HepG2 (cell line): ENCODE results near the gene MSX2. TPM values are rescaled to one million over a fixed set of nuclear protein-coding genes. Genes with fewer than 3 reads are reported as not detected.

Experiments
- ATAC-seq: fragments of 200-7000 bp; cut with Tn5 transposase; 3 replicates; pipeline ENCODE4 v1.9.1; 2020; ENCODE audit warnings: mild to moderate bottlenecking, moderate library complexity
- BruUV-seq: library from RNA; stranded (reverse); fragments of 400-500 nt; replicated peaks from 2 replicates; lab custom pipeline; 2021; lab: Mats Ljungman, UMichigan
- CTCF ChIA-PET: fragments of 300-600 bp; formaldehyde crosslinking; extraction: SDS; loops from one replicate; lab custom pipeline; 2021; ENCODE audit warnings: low total read pairs, inconsistent platforms, low intra/inter-chr PET ratio; lab: Yijun Ruan, JAX
- POLR2A ChIA-PET: fragments of 350-600 bp; sonication (Branson Sonifier 250); formaldehyde crosslinking; loops from one replicate; lab custom pipeline; 2020; ENCODE audit warnings: antibody characterized with exemption, inconsistent platforms; lab: Yijun Ruan, JAX
- DNase-seq: peaks from one replicate; pipeline ENCODE4 v3.0.0-alpha.2; 2015; ENCODE audit warnings: low spot score
- FAIRE-seq: peaks from 3 replicates; lab custom pipeline; 2011; peaks lifted over from hg19 to GRCh38; lab: Jason Lieb, UNC
- H2AFZ ChIP-seq: one replicate; pipeline ENCODE4 v1.6.1; 2011; ENCODE audit warnings: low read length, inconsistent platforms
- H3K27ac ChIP-seq: fragments of 300-600 bp; 3 replicates; pipeline ENCODE4 v1.8.0; 2011; ENCODE audit warnings: mixed run types, mild to moderate bottlenecking, mixed read lengths, low read length, inconsistent platforms; ENCODE audit not compliant: insufficient read depth; ENCODE audit errors: extremely low read length
- H3K27me3 ChIP-seq, 2 experiments: fragments of 200-600 bp in 1 of 2; 2 replicates in 1 of 2; 3 replicates in 1 of 2; pipeline versions ENCODE4 v1.6.0 to v1.8.0; 2011; ENCODE audit warnings: low read length in 2 of 2, mild to moderate bottlenecking in 2 of 2, moderate library complexity in 2 of 2, inconsistent platforms in 1 of 2; ENCODE audit not compliant: insufficient read depth in 2 of 2, control insufficient read depth in 1 of 2
- H3K36me3 ChIP-seq, 2 experiments: fragments of 200-600 bp in 1 of 2; replicated peaks in 1 of 2; 2 replicates in 1 of 2; 3 replicates in 1 of 2; pipeline versions ENCODE4 v1.5.1 to v1.8.0; 2011; ENCODE audit warnings: low read length in 2 of 2, inconsistent platforms in 1 of 2; ENCODE audit not compliant: insufficient read depth in 2 of 2, control insufficient read depth in 1 of 2
- H3K4me1 ChIP-seq: 2 replicates; pipeline ENCODE4 v1.5.1; 2012; ENCODE audit warnings: low read length, inconsistent platforms; ENCODE audit not compliant: insufficient read depth
- H3K4me2 ChIP-seq: 2 replicates; pipeline ENCODE4 v1.6.0; 2011; ENCODE audit warnings: low read depth, low read length, inconsistent platforms
- H3K4me3 ChIP-seq, 3 experiments: fragments of 200-600 bp in 1 of 3; sonication (generic), shearing (Covaris generic) in 1 of 3; replicated peaks in 1 of 3; 2 replicates each; pipeline ENCODE4 v1.5.1; 2011 to 2016; ENCODE audit warnings: low read length in 3 of 3, inconsistent platforms in 2 of 3, low read depth in 2 of 3, mild to moderate bottlenecking in 2 of 3, control low read depth in 1 of 3, mixed read lengths in 1 of 3; ENCODE audit not compliant: insufficient read depth in 1 of 3
- H3K79me2 ChIP-seq: one replicate; pipeline ENCODE4 v1.6.1; 2011; ENCODE audit warnings: low read length, inconsistent platforms; ENCODE audit not compliant: insufficient read depth
- H3K9ac ChIP-seq: 2 replicates; pipeline ENCODE4 v1.6.0; 2011; ENCODE audit warnings: mild to moderate bottlenecking, low read depth, low read length, inconsistent platforms; ENCODE audit not compliant: insufficient read depth
- H3K9me3 ChIP-seq: 2 replicates; pipeline ENCODE4 v1.5.1; 2012; ENCODE audit warnings: mild to moderate bottlenecking, low read length
- H4K20me1 ChIP-seq: 2 replicates; pipeline ENCODE4 v1.6.0; 2011; ENCODE audit warnings: inconsistent platforms, mild to moderate bottlenecking, low read length, moderate library complexity; ENCODE audit not compliant: insufficient read depth
- CREM ChIP-seq, 2 experiments: sonication (generic) in 1 of 2; formaldehyde crosslinking in 1 of 2; IDR thresholded peaks; 2 replicates each; pipeline versions ENCODE4 v1.4.0 to v1.6.1; 2016 to 2020; ENCODE audit warnings: antibody characterized with exemption in 1 of 2, mild to moderate bottlenecking in 1 of 2, missing genetic modification reagents in 1 of 2
- FOXM1 ChIP-seq: sonication (generic); formaldehyde crosslinking; IDR thresholded peaks from 2 replicates; pipeline ENCODE4 v1.5.0; 2020; ENCODE audit warnings: missing genetic modification reagents
- HDAC2 ChIP-seq: sonication (generic); formaldehyde crosslinking; IDR thresholded peaks from 2 replicates; pipeline ENCODE4 v1.4.0; 2020; ENCODE audit warnings: missing genetic modification reagents
- MYC ChIP-seq: sonication (generic); formaldehyde crosslinking; IDR thresholded peaks from 2 replicates; pipeline ENCODE4 v1.9.0; 2021; ENCODE audit warnings: missing genetic modification reagents, borderline replicate concordance
- SMARCE1 ChIP-seq: fragments of 450-650 bp; IDR thresholded peaks from 2 replicates; pipeline ENCODE4 v1.6.1; 2017; ENCODE audit warnings: borderline replicate concordance
- SP140L ChIP-seq: sonication (generic); formaldehyde crosslinking; IDR thresholded peaks from 2 replicates; pipeline ENCODE4 v1.4.0; 2020; ENCODE audit warnings: missing genetic modification reagents, borderline replicate concordance
- SSRP1 ChIP-seq: IDR thresholded peaks from 2 replicates; pipeline ENCODE4 v1.6.1; 2016; ENCODE audit warnings: control low read depth
- ZKSCAN5 ChIP-seq: sonication (generic); formaldehyde crosslinking; IDR thresholded peaks from 2 replicates; pipeline ENCODE4 v1.5.1; 2020; ENCODE audit warnings: mild to moderate bottlenecking, missing genetic modification reagents
- ZNF235 ChIP-seq: sonication (generic); formaldehyde crosslinking; IDR thresholded peaks from 2 replicates; pipeline ENCODE4 v1.8.1; 2023; ENCODE audit warnings: mild to moderate bottlenecking, missing genetic modification reagents, borderline replicate concordance
- ZNF333 ChIP-seq: sonication (generic); formaldehyde crosslinking; IDR thresholded peaks from 2 replicates; pipeline ENCODE4 v1.4.0; 2020; ENCODE audit warnings: mild to moderate bottlenecking, missing genetic modification reagents, borderline replicate concordance
- ZNF501 ChIP-seq: sonication (generic); formaldehyde crosslinking; IDR thresholded peaks from 2 replicates; pipeline ENCODE4 v1.5.1; 2020; ENCODE audit warnings: mild to moderate bottlenecking, moderate library complexity, missing genetic modification reagents
- ZNF775 ChIP-seq: sonication (generic); formaldehyde crosslinking; IDR thresholded peaks from 2 replicates; pipeline ENCODE4 v1.4.0; 2020; ENCODE audit warnings: missing genetic modification reagents, mild to moderate bottlenecking, moderate library complexity, borderline replicate concordance
- ZNF776 ChIP-seq: sonication (generic); formaldehyde crosslinking; IDR thresholded peaks from 2 replicates; pipeline ENCODE4 v1.4.0; 2020; ENCODE audit warnings: mild to moderate bottlenecking, missing genetic modification reagents
- ZNF816 ChIP-seq: sonication (generic); formaldehyde crosslinking; IDR thresholded peaks from 2 replicates; pipeline ENCODE4 v1.8.0; 2022; ENCODE audit warnings: missing genetic modification reagents, mild to moderate bottlenecking, borderline replicate concordance
- WGBS: methylation state at CpG from one replicate; pipeline ENCODE4 v1.1.6; 2017; ENCODE audit warnings: low lambda C conversion rate; 5-methylcytosine and 5-hydroxymethylcytosine counted together
- in situ Hi-C: cut with HindIII; loops from 2 replicates; pipeline ENCODE4 v1.10.0; 2017; ENCODE audit warnings: low pct_unique_long_range_greater_than_20kb; ENCODE audit not compliant: extremely low pct_ligation_motif_present
- intact Hi-C: fragments of 100-400 bp; cut with micrococcal nuclease; formaldehyde crosslinking; loops from one replicate; pipeline ENCODE4 v1.10.0; 2022; ENCODE audit not compliant: unreplicated experiment
- polyA plus RNA-seq, 8 experiments: library from polyadenylated mRNA; depleted of rRNA in 3 of 8; stranded (reverse) in 7 of 8; unstranded in 1 of 8; fragments of >200 nt; fragmentation: Illumina TruSeq in 4 of 8; extraction: Trizol in 4 of 8; gene quantifications; 2 replicates each; pipeline versions ENCODE4 v1.2.1 to v1.2.3, GENCODE V29; 2011 to 2016; ENCODE audit warnings: low read depth in 4 of 8, missing spikeins in 1 of 8, mixed read lengths in 1 of 8; ENCODE audit not compliant: insufficient read depth in 1 of 8
- total RNA-seq, 5 experiments: library from RNA; depleted of rRNA; stranded (reverse); fragments of >200 nt; fragmentation: Illumina TruSeq; extraction: Trizol; gene quantifications; 2 replicates each; pipeline ENCODE4 v1.2.3, GENCODE V29; 2016; ENCODE audit warnings: low read depth in 1 of 5
- TF ChIP-seq, protein P1 (sequence below): IDR thresholded peaks from 2 replicates; pipeline ENCODE4 v1.6.1; 2016; ENCODE audit warnings: control low read depth
- TF ChIP-seq, protein P2 (sequence below): sonication (generic); formaldehyde crosslinking; IDR thresholded peaks from 2 replicates; pipeline ENCODE4 v1.4.0; 2020; ENCODE audit warnings: missing genetic modification reagents, borderline replicate concordance
- TF ChIP-seq, protein P3 (sequence below): sonication (generic); formaldehyde crosslinking; IDR thresholded peaks from 2 replicates; pipeline ENCODE4 v1.8.0; 2022; ENCODE audit warnings: missing genetic modification reagents, low read depth, mild to moderate bottlenecking, borderline replicate concordance

Gene MSX2
- total and polyA plus RNA-seq, 2 of the 13 experiments (the other 11 are each of a cell fraction or from before 2014, with no cell fraction given) = not detected

DNA sequence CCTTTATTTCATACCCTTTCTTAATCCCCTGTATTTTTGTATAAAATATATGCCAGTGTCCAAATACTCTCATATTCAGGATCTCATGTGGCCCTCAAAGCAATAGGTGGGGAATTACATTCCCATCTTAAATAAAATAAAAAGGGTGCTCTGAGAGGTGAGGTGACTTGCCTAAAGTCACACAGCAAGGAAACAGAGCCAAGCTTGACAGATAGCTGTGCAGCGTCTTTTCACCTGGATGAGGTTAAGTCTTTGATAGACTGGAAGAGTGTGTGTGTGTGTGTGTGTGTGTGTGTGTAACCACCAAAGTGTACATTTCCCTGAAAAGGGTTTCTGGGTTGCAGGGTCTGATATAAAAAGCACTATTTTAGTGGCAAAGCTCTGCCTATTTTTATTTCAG lies 12.4 kb downstream of the MSX2 start:
- ChIA-PET POLR2A (no interaction called here), CTCF (interaction anchor here (0.7 to 1.8 kb wide), 2 partner anchors 317 to 409 kb away, joined by 3 to 18 read pairs; no protein-coding TSS in a partner anchor)
- intact Hi-C loops (loop anchor here (1.0 kb wide), 1 partner anchor 317 kb away; no protein-coding TSS in a partner anchor), in situ Hi-C loops (loop anchor here (5.0 to 10.0 kb wide), 3 partner anchors 162 to 412 kb away; no protein-coding TSS in a partner anchor)
- WGBS = 42% methylated on average over 1 of the region's 1 CpG
- Histone ChIP-seq H3K4me2 (no peak overlapping the region), H3K36me3 (no peaks in the 10 kb centered on the region), H3K9me3 (no peaks in the 10 kb centered on the region), H3K27me3 (peaks cover 4 to 42% of the 10 kb centered on the region in 2 experiments), H3K79me2 (no peaks in the 10 kb centered on the region), H2AFZ (no peak overlapping the region), H4K20me1 (no peaks in the 10 kb centered on the region), H3K9ac (no peak overlapping the region), H3K4me1 (no peaks in the 10 kb centered on the region), H3K27ac (no peak overlapping the region), H3K4me3 (no peak overlapping the region)
- no TSS peak for BruUV-seq
- no peak for DNase-seq
- TF ChIP-seq ZNF776 (CRISPR knock-in tag) (no peak), CREM (IDR thresholded peaks at IDR 0.05) (no peak), CREM (CRISPR knock-in tag; IDR thresholded peaks at IDR 0.05) (no peak), MYC (no peak), ZNF775 (no peak), ZNF816 (CRISPR knock-in tag) (no peak), SMARCE1 (no peak), SSRP1 (no peak)
- TF ChIP-seq, protein P1, sequence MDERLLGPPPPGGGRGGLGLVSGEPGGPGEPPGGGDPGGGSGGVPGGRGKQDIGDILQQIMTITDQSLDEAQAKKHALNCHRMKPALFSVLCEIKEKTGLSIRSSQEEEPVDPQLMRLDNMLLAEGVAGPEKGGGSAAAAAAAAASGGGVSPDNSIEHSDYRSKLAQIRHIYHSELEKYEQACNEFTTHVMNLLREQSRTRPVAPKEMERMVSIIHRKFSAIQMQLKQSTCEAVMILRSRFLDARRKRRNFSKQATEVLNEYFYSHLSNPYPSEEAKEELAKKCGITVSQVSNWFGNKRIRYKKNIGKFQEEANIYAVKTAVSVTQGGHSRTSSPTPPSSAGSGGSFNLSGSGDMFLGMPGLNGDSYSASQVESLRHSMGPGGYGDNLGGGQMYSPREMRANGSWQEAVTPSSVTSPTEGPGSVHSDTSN (CRISPR knock-in tag) = no peak
- no peak for FAIRE-seq
- ATAC-seq = no peak

DNA sequence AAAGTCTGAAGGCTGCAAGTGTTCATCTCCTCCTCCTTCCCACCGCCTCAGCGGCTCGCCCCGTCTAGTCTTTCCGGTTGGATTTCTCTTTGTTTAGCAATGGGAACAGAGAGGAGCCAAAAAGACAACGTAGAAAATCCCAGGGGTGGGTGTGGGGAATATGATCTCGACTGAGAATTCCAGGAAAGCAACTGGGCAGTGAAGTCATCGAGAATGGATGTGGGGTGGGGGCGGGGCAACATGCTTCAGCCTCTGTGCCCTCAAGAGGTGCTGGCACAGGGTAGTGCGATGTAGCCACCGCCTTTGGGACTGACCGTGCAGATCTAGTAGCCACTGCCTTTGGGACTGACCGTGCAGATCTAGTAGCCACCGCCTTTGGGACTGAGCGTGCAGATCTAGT lies 12.9 kb downstream of the MSX2 start:
- ATAC-seq = no peak
- Histone ChIP-seq H3K4me1 (no peaks in the 10 kb centered on the region), H3K79me2 (no peaks in the 10 kb centered on the region), H3K4me2 (no peak overlapping the region), H3K36me3 (no peaks in the 10 kb centered on the region), H3K9me3 (no peaks in the 10 kb centered on the region), H4K20me1 (no peaks in the 10 kb centered on the region), H3K4me3 (no peak overlapping the region), H3K27me3 (peaks cover 4 to 37% of the 10 kb centered on the region in 2 experiments), H2AFZ (no peak overlapping the region), H3K9ac (no peak overlapping the region), H3K27ac (no peak overlapping the region)
- intact Hi-C loops (no loop called here), in situ Hi-C loops (loop anchor here (5.0 to 10.0 kb wide), 3 partner anchors 163 to 413 kb away; no protein-coding TSS in a partner anchor)
- WGBS = 8% methylated on average over 9 of the region's 15 CpGs
- DNase-seq = no peak
- no peak for FAIRE-seq
- ChIA-PET CTCF (interaction anchor here (1.8 kb wide), 1 partner anchor 318 kb away, joined by 18 read pairs; no protein-coding TSS in a partner anchor), POLR2A (no interaction called here)
- BruUV-seq = no TSS peak
- TF ChIP-seq ZNF501 (CRISPR knock-in tag) (no peak), HDAC2 (CRISPR knock-in tag) (no peak), SP140L (CRISPR knock-in tag) (no peak), ZNF235 (CRISPR knock-in tag) (no peak), ZKSCAN5 (CRISPR knock-in tag) (no peak), FOXM1 (no peak), ZNF333 (no peak)
- TF ChIP-seq, protein P2, sequence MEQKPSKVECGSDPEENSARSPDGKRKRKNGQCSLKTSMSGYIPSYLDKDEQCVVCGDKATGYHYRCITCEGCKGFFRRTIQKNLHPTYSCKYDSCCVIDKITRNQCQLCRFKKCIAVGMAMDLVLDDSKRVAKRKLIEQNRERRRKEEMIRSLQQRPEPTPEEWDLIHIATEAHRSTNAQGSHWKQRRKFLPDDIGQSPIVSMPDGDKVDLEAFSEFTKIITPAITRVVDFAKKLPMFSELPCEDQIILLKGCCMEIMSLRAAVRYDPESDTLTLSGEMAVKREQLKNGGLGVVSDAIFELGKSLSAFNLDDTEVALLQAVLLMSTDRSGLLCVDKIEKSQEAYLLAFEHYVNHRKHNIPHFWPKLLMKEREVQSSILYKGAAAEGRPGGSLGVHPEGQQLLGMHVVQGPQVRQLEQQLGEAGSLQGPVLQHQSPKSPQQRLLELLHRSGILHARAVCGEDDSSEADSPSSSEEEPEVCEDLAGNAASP (CRISPR knock-in tag) = no peak
- TF ChIP-seq, protein P3, sequence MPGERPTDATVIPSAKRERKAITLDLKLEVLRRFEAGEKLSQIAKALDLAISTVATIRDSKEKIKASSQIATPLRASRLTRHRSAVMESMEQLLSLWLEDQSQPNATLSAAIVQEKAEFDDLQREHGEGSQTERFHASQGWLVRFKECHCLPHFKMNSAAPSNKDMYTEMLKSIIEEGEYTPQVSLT (CRISPR knock-in tag) = no peak
